ENCODE measurements around the gene PDSS2. TPM values are rescaled to one million over a fixed set of nuclear protein-coding genes. Genes with fewer than 3 reads are reported as not detected.

The PDSS2 gene
- total and polyA plus RNA-seq, 2 of the 8 experiments (the other 6 are each of a cell fraction or from before 2014, with no cell fraction given), result 10.7 to 16.1 TPM

- no peak overlapping the region for H3K4me3 ChIP-seq (ENCODE audit: extremely low read depth in 1 of 4, insufficient read depth in 2 of 4, low read depth in 3 of 4, low read length in 4 of 4)
- no peak for FAIRE-seq
- no peak overlapping the region for H3K27ac ChIP-seq (ENCODE audit: low read depth, low read length)
- CTCF ChIA-PET (ENCODE audit: partially characterized antibody), result interaction anchor here (1.1 kb wide), 1 partner anchor 329 kb away, joined by 3 read pairs; no protein-coding TSS in a partner anchor
- H2BK120ac ChIP-seq (replicated peaks; ENCODE audit: low read depth, low read length), result no peak overlapping the region
- H3K9ac ChIP-seq (replicated peaks in 1 of 4; ENCODE audit: extremely low read depth in 1 of 4, low read depth in 3 of 4, low read length in 3 of 4), result no peak overlapping the region
- H3K23ac ChIP-seq (ENCODE audit: insufficient read length), result no peak overlapping the region
- no peak overlapping the region for H2BK12ac ChIP-seq (ENCODE audit: low read depth, low read length)
- no peak overlapping the region for H3K18ac ChIP-seq (ENCODE audit: extremely low read depth, low read length)
- no peak overlapping the region for H2BK15ac ChIP-seq (ENCODE audit: low read length)
- no peak overlapping the region for H2BK20ac ChIP-seq (ENCODE audit: low read length)
- H3K4ac ChIP-seq (replicated peaks; ENCODE audit: insufficient read length, low read depth, low read length), result no peak overlapping the region
- no peak overlapping the region for H4K8ac ChIP-seq (ENCODE audit: extremely low read depth, insufficient read depth, low read length)
- H3K79me2 ChIP-seq (ENCODE audit: control insufficient read depth in 1 of 2, insufficient read depth in 2 of 2, low read length in 2 of 2), result no peaks in the 10 kb centered on the region
- H4K5ac ChIP-seq (ENCODE audit: insufficient read length, low read depth, low read length), result no peak overlapping the region
- POLR2A ChIA-PET (ENCODE audit: partially characterized antibody), result no interaction called here
- 80% methylated on average over 2 of the region's 2 CpGs; no CpG with 5 or more reads in 1 of the 2 experiments for WGBS, 2 experiments (ENCODE audit: extremely low coverage in 1 of 2, insufficient coverage in 1 of 2, insufficient read length in 1 of 2, insufficient replicate concordance in 2 of 2, low coverage in 1 of 2, low lambda C conversion rate in 2 of 2, missing lambda C conversion rate in 1 of 2)
- H3K4me1 ChIP-seq (replicated peaks in 1 of 4; ENCODE audit: control insufficient read depth in 3 of 4, insufficient read depth in 4 of 4, low read length in 3 of 4), result 0 out of 7 replicates have a peak, but pooled peaks cover 0 to 2% (median 0%) of the 10 kb centered on the region in 4 experiments
- no peak for DNase-seq (ENCODE audit: low read depth in 1 of 2, low spot score in 2 of 2)
- H3K27me3 ChIP-seq (replicated peaks in 1 of 4; ENCODE audit: control insufficient read depth in 3 of 4, extremely low read depth in 1 of 4, insufficient read depth in 3 of 4, low read length in 3 of 4), result no peaks in the 10 kb centered on the region
- H4K20me1 ChIP-seq (replicated peaks in 1 of 2; ENCODE audit: control insufficient read depth in 1 of 2, insufficient read depth in 2 of 2, low read length in 2 of 2), result no peaks in the 10 kb centered on the region
- no peaks in the 10 kb centered on the region for H3K9me3 ChIP-seq (ENCODE audit: insufficient read depth in 2 of 2, low read depth in 1 of 2, low read length in 1 of 2)
- H3K14ac ChIP-seq (ENCODE audit: insufficient read length), result no peak overlapping the region
- no peak overlapping the region for H2BK5ac ChIP-seq (ENCODE audit: low read depth, low read length)
- TF ChIP-seq ASH2L (IDR thresholded peaks at IDR 0.05; ENCODE audit: low read length), result no peak
- no peak for TF ChIP-seq ZNF274 (IDR thresholded peaks at IDR 0.05; ENCODE audit: borderline replicate concordance, extremely low read depth, low read length)
- TF ChIP-seq KDM4A (IDR thresholded peaks at IDR 0.05; ENCODE audit: low read depth, low read length, severe bottlenecking), result no peak
- TF ChIP-seq SIN3A (conservative IDR thresholded peaks at IDR 0.05 in 1 of 2, IDR thresholded peaks at IDR 0.05 in 1 of 2; ENCODE audit: low read depth in 1 of 2, low read length in 2 of 2), result no peak
- TF ChIP-seq CTBP2 (IDR thresholded peaks at IDR 0.05; ENCODE audit: borderline replicate concordance, insufficient read depth, insufficient read length, low read length), result no peak
- TF ChIP-seq SIX5 (IDR thresholded peaks at IDR 0.05; ENCODE audit: low read depth, low read length), result no peak
- no peak for TF ChIP-seq NANOG (IDR thresholded peaks at IDR 0.05; ENCODE audit: insufficient read depth, low read depth, low read length, poor library complexity, severe bottlenecking)
- no peak for TF ChIP-seq SP4 (IDR thresholded peaks at IDR 0.05; ENCODE audit: low read length)
- TF ChIP-seq KDM1A (IDR thresholded peaks at IDR 0.05; ENCODE audit: borderline replicate concordance, low read length), result no peak
- TF ChIP-seq SUZ12 (IDR thresholded peaks at IDR 0.05; ENCODE audit: low read length), result no peak
- no peak overlapping the region for H3K4me2 ChIP-seq (ENCODE audit: insufficient read depth in 1 of 2, low read depth in 2 of 2, low read length in 2 of 2)
- H2AFZ ChIP-seq (ENCODE audit: low read length), result no peak overlapping the region
- no peak overlapping the region for H2AK5ac ChIP-seq (ENCODE audit: low read depth, low read length)
- H3K23me2 ChIP-seq (ENCODE audit: low read depth, low read length), result no peaks in the 10 kb centered on the region
- H3K56ac ChIP-seq (replicated peaks; ENCODE audit: insufficient read length, low read depth, low read length), result no peak overlapping the region
- H3K36me3 ChIP-seq (ENCODE audit: control insufficient read depth in 2 of 4, insufficient read depth in 4 of 4, low read length in 3 of 4), result no peaks in the 10 kb centered on the region
- H4K91ac ChIP-seq (replicated peaks; ENCODE audit: insufficient read length, low read length), result no peak overlapping the region
- no peaks in the 10 kb centered on the region for H3K79me1 ChIP-seq (ENCODE audit: low read depth, low read length)
Measured at GRCh38 chr6:107344981-107345380, 114.4 kb downstream of the PDSS2 start.
